Raji (cell line): ENCODE results near the gene TSPAN9.

Experiments
- POLR2A ChIP-seq: IDR thresholded peaks from 2 replicates; pipeline ENCODE4 v1.6.1; 2011; ENCODE audit warnings: low read depth, low read length, control low read depth; ENCODE audit not compliant: insufficient read depth

Gene TSPAN9

GRCh38 chr12:3295225-3295624, 218.0 kb downstream of the TSPAN9 start:
- no peak for TF ChIP-seq POLR2A

DNA sequence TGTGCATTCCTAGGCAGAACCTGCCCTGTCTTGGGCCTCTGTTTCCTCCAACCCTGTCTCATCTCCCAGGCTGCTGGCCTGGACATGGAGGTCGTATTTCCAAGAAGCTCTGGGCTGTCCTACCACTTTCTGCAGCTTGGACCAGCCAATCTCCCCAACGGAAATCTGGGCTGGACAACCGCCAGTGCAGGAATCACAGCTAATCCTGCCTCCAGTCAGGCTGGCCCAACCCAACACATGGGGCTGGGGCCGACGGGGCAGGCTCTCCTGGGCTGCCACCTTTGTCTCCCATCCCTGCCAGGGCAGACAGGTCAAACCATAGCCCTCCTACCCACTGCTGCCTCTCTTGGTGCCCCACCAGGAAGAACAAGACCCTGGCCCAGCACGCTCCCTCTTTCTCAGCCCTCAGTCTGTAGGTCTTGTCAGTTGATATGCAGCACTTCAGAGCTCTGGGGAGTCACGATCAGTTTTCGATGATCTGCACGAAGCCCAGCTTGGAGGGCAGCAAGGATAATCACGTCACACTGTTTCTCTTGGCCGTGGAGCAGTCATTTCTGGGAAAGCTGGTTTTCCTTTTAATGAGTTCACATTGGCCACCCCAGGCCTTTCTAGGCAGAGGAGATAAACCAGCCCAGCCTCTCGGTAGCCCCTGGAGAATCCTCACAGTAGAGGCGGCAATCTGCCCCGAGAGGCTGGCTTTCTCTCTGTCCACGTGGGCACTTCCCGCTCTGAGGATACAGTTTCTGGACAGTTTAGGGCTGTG, 218.6 kb downstream of the TSPAN9 start:
- no peak for TF ChIP-seq POLR2A

DNA sequence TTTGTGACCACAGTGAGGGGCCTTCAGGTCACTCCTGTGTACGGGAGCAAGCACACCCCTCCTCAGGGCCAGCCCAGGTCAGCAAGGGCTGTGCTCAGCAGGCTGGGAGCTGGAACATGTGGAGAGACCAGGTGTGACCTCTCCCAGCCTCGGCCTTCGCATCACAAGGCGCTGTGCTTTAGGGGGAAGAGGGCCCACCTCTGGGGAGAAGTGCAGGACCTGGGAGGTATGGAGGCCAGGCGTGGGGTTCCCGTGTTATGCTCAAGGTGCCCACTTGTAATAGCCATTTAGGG, 219.2 kb downstream of the TSPAN9 start:
- no peak for TF ChIP-seq POLR2A

DNA sequence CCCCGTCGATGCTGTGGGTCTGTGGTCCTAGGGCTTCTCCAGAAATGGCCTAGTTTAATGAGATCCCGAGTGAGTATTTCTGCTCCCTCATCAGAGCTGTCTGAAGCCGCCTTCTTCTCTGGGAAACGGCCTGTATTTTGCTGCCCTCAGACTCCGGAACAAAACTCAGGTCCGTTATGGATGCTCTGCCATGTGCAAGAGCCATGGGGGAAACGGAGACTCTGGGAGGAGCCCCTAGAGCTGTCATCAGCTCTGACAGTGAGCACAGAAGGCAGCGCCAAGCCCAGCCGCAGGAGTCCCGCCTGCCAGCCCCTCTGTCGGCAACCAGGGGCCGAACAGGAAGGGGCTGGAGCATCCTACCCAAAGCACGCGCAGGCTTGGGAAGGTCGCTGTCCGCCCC, 221.4 kb downstream of the TSPAN9 start:
- no peak for TF ChIP-seq POLR2A

- no peak for TF ChIP-seq POLR2A
These were observed 223.0 kb downstream of the TSPAN9 start for GRCh38 chr12:3299929-3300832.

DNA sequence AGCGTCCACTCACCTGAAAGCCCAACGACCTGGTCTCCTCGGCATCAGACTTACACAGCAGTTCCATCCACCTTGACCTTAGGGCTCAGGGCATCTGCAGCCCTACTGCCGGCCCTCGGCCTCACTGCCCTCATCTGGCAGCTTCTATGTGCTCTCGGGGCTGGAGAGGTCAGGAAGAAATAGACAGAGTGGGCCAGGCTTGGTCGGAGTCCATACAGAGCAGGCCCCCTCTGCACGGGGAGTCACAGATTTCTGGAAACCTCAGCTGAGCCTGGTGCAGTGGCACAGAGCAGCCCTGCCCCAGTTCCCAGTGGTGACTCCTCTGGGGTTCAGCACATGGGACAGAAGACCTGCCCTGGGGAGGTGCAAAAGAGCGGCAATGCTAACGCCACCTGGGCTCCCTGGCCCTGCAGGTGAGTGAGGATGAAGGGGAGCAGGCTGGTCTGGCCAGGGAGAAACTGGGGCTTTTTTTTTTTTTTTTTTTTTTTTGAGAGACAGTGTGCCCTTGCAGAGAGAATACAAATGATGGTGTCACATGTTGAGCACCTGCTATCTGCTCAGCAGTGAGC, 223.7 kb downstream of the TSPAN9 start:
- TF ChIP-seq POLR2A: no peak

DNA sequence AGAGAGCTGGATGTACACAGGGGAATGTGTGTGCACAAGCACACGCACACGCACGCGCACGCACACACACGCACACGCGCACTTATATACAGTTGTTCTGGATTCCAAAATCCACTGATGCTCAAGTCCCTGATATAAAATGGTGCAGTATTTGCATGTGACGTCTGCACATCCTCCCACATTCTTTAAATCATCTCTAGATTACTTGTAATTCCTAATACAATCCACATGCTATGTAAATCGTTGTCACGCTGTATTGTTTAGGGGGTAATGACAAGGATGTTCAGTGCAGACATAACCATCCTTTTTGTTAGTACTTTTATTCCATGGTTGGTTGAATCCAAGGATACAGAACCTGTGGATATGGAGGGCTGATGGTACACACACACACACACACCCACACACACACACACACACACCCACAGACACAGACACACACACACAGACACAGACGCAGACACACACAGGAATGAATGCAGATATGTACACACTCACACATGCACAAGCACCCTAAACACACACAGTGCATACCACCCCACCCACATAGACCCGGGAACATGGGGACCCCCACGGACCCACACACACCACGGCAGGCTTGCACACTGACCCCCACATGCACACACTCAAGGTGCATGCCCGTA, 225.3 kb downstream of the TSPAN9 start:
- TF ChIP-seq POLR2A: no peak

GRCh38 chr12:3303410-3304136, 226.4 kb downstream of the TSPAN9 start:
- TF ChIP-seq POLR2A: no peak

DNA sequence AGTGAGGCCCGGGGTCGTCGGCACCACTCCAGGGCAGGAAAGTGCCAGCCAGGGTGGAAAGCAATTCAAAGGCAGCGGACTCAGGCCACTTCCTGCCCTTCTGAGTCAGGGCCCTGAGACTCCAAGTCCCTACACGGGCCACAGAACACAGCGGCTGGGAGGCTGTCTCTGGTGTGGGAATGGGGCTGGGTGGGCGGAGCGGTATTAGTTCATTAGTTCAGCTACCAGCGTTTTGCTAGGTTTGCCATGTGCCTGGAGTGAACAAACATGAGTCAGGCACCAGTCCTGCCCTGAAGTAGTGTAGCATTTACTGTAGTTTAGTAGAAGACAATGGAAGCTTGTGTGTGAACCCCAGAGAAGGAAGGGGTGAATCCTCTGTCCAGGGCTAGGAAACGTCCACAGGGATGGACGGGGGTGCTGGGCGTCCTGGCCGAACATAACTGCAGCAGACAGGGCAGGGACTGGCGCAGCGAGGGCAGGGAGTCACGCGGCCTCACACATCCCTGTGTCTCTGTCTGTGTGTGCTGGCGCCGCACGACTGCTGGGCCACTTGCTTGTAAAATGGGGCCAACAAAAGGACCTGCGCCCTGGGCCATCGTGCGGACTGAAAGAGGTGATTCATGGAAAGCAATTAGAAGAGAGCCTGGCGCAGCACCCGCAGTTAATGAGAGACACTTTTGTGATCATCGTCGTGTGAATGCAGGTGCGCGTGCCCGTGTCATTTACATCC, 227.4 kb downstream of the TSPAN9 start:
- no peak for TF ChIP-seq POLR2A

DNA sequence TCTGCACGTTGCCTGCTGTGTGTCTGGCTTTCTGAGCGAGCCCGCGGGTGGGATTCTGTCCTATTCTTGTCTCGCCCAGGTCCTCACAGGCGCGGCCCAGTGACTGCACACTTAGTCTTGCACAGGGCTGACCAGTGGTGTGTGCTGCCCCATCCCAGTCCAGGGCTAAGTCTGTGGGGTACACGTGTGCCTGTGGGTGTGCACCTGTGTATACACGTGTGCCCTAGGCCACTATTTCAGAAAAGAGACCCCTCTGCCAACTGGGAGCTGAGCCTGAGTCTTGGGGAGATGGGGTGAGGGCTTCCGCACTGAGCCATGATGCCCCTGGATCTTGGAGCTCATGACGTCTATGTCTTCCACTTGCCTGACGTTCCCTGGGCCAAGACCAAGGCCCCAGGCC, 228.3 kb downstream of the TSPAN9 start:
- TF ChIP-seq POLR2A: no peak

GRCh38 chr12:3305904-3306619, 228.9 kb downstream of the TSPAN9 start:
- no peak for TF ChIP-seq POLR2A

GRCh38 chr12:3307389-3307788, 230.2 kb downstream of the TSPAN9 start:
- TF ChIP-seq POLR2A: no peak

DNA sequence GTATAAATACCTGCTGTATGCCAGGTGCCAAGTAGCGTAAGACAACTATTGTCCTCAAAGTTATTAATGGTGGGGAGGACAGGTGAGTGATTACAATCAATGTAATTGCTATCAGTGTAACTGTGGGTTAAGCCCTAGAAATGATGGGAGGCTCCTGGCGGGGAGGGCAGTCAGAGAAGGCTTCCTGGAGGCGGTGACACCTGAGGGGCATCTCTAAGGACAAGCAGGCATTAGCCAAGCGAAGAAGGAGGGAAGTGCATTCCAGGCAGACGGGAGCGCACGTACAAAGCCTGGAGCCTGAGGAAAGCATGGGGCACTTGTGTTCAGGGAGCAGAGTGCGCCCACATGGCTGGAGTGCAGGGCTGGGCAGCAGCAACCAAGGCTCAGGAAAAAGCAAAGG, 230.9 kb downstream of the TSPAN9 start:
- TF ChIP-seq POLR2A: no peak

- no peak for TF ChIP-seq POLR2A
These were observed 231.4 kb downstream of the TSPAN9 start for GRCh38 chr12:3308609-3309008.
